ENCODE data around the gene CRKL. TPM values are rescaled to one million over a fixed set of nuclear protein-coding genes. Genes with fewer than 3 reads are reported as not detected.

Gene CRKL
- total and polyA plus RNA-seq, 2 of the 4 experiments (the other 2 are of a cell fraction), result 20.6 to 35.5 TPM

DNA sequence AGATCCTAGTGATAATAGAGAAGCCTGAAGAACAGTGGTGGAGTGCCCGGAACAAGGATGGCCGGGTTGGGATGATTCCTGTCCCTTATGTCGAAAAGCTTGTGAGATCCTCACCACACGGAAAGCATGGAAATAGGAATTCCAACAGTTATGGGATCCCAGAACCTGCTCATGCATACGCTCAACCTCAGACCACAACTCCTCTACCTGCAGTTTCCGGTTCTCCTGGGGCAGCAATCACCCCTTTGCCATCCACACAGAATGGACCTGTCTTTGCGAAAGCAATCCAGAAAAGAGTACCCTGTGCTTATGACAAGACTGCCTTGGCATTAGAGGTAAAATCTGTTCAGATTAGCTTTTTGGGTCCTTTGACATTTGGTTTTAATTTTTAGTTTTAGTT lies 16.7 kb downstream of the CRKL start:
- WGBS, 2 experiments (ENCODE audit: extremely low coverage in 2 of 2, insufficient read length in 1 of 2), result no CpG with 5 or more reads among the region's 7 CpGs
- Histone ChIP-seq H3K9me3 (ENCODE audit: control insufficient read depth, insufficient read depth, low read length) (no peaks in the 10 kb centered on the region), H2AFZ (replicated peaks; ENCODE audit: low read length, poor library complexity) (no peak overlapping the region), H3K4ac (ENCODE audit: low read depth, low read length) (no peak overlapping the region), H2BK5ac (ENCODE audit: low read depth, low read length, poor library complexity, severe bottlenecking) (no peak overlapping the region), H2AK9ac (replicated peaks; ENCODE audit: low read depth, low read length, poor library complexity) (no peak overlapping the region), H3K4me1 (ENCODE audit: control insufficient read depth, insufficient read depth, low read length) (peaks cover 9% of the 10 kb centered on the region), H3K56ac (ENCODE audit: extremely low read depth, insufficient read depth, low read length) (no peak overlapping the region), H4K91ac (ENCODE audit: insufficient read depth, low read depth, low read length) (no peak overlapping the region), H3K4me3 (ENCODE audit: insufficient read depth, low read depth, low read length) (no peak overlapping the region), H3K79me1 (ENCODE audit: low read depth in 1 of 2, low read length in 2 of 2) (peaks cover 12 to 66% of the 10 kb centered on the region in 2 experiments), H2BK120ac (ENCODE audit: low read depth, low read length) (no peak overlapping the region), H2AK5ac (ENCODE audit: low read depth, low read length) (no peak overlapping the region), H4K8ac (ENCODE audit: low read depth in 2 of 2, low read length in 2 of 2) (no peak overlapping the region), H2BK15ac (ENCODE audit: low read depth, low read length) (no peak overlapping the region), H4K20me1 (ENCODE audit: insufficient read depth, low read length) (peaks cover 96% of the 10 kb centered on the region), H3K14ac (replicated peaks; ENCODE audit: low read depth, low read length) (no peak overlapping the region), H3K4me2 (ENCODE audit: low read depth, low read length) (no peak overlapping the region), H3K9me1 (ENCODE audit: insufficient read depth, low read length) (peaks cover 22% of the 10 kb centered on the region), H3K23ac (ENCODE audit: low read depth, low read length) (no peak overlapping the region), H3K27me3 (ENCODE audit: control insufficient read depth, insufficient read depth, low read length) (no peaks in the 10 kb centered on the region), H3K9ac (ENCODE audit: low read depth, low read length) (no peak overlapping the region), H4K5ac (ENCODE audit: low read depth, low read length) (no peak overlapping the region), H2BK20ac (ENCODE audit: low read depth, low read length) (no peak overlapping the region), H3K36me3 (ENCODE audit: control insufficient read depth, insufficient read depth, low read length) (peaks cover 28% of the 10 kb centered on the region), H3K27ac (ENCODE audit: insufficient read depth, low read length) (no peak overlapping the region), H3K18ac (ENCODE audit: low read depth, low read length) (no peak overlapping the region)
- dilution Hi-C loops (cut with HindIII; ENCODE audit: low sequenced_read_pairs, unreplicated experiment), result no loop called here
- BruUV-seq (replicated peaks), result no TSS peak
- no peak for TF ChIP-seq RAD21 (IDR thresholded peaks at IDR 0.05; ENCODE audit: low read length)
- TF ChIP-seq, protein P1, sequence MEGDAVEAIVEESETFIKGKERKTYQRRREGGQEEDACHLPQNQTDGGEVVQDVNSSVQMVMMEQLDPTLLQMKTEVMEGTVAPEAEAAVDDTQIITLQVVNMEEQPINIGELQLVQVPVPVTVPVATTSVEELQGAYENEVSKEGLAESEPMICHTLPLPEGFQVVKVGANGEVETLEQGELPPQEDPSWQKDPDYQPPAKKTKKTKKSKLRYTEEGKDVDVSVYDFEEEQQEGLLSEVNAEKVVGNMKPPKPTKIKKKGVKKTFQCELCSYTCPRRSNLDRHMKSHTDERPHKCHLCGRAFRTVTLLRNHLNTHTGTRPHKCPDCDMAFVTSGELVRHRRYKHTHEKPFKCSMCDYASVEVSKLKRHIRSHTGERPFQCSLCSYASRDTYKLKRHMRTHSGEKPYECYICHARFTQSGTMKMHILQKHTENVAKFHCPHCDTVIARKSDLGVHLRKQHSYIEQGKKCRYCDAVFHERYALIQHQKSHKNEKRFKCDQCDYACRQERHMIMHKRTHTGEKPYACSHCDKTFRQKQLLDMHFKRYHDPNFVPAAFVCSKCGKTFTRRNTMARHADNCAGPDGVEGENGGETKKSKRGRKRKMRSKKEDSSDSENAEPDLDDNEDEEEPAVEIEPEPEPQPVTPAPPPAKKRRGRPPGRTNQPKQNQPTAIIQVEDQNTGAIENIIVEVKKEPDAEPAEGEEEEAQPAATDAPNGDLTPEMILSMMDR (conservative IDR thresholded peaks at IDR 0.05; ENCODE audit: low read depth, low read length), result no peak
- TF ChIP-seq BHLHE40 (IDR thresholded peaks at IDR 0.05; ENCODE audit: low read depth, low read length), result no peak
- TF ChIP-seq RFX5 (IDR thresholded peaks at IDR 0.05; ENCODE audit: low read depth, low read length), result no peak
- TF ChIP-seq, protein P2, sequence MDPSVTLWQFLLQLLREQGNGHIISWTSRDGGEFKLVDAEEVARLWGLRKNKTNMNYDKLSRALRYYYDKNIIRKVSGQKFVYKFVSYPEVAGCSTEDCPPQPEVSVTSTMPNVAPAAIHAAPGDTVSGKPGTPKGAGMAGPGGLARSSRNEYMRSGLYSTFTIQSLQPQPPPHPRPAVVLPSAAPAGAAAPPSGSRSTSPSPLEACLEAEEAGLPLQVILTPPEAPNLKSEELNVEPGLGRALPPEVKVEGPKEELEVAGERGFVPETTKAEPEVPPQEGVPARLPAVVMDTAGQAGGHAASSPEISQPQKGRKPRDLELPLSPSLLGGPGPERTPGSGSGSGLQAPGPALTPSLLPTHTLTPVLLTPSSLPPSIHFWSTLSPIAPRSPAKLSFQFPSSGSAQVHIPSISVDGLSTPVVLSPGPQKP (IDR thresholded peaks at IDR 0.05; ENCODE audit: borderline replicate concordance, low read depth, low read length), result no peak
- no peak for TF ChIP-seq CEBPB (IDR thresholded peaks at IDR 0.05; ENCODE audit: low read depth, low read length)
- TF ChIP-seq, protein P3, sequence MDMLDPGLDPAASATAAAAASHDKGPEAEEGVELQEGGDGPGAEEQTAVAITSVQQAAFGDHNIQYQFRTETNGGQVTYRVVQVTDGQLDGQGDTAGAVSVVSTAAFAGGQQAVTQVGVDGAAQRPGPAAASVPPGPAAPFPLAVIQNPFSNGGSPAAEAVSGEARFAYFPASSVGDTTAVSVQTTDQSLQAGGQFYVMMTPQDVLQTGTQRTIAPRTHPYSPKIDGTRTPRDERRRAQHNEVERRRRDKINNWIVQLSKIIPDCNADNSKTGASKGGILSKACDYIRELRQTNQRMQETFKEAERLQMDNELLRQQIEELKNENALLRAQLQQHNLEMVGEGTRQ (IDR thresholded peaks at IDR 0.05; ENCODE audit: low read depth, low read length), result no peak
- TF ChIP-seq NFE2L2 (IDR thresholded peaks at IDR 0.05; ENCODE audit: low read depth, low read length), result no peak
- TF ChIP-seq CHD1 (IDR thresholded peaks at IDR 0.05; ENCODE audit: low read depth, low read length), result no peak
- TF ChIP-seq MAZ (IDR thresholded peaks at IDR 0.05; ENCODE audit: borderline replicate concordance, low read depth, low read length), result no peak
- DNase-seq (no peak), ATAC-seq (ENCODE audit: low read depth) (no peak)
- intact Hi-C loops (cut with micrococcal nuclease), result no loop called here
- in situ Hi-C loops (cut with MboI; ENCODE audit: low sequenced_read_pairs), result no loop called here
- ChIA-PET CTCF (no interaction called here), POLR2A (ENCODE audit: unreplicated experiment) (no interaction called here)

Data from IMR-90 (cell line).